Muscle of leg (tissue), 11 donors: Measurements from ENCODE around the gene CYTH4. TPM values are rescaled to one million over a fixed set of nuclear protein-coding genes. Genes with fewer than 3 reads are reported as not detected.
A peak's percentile ranks its signal among the peaks of the same experiment; 100 is the strongest.

Experiments used
- DNase-seq: peaks from one replicate; pipeline ENCODE4 v3.0.0; 2013
- H3K27ac ChIP-seq: one replicate; pipeline ENCODE4 v1.5.1; 2013; ENCODE audit warnings: mild to moderate bottlenecking, low read length, control low read depth
- H3K27me3 ChIP-seq: one replicate; pipeline ENCODE4 v1.6.1; 2013; ENCODE audit warnings: low read length; ENCODE audit not compliant: control insufficient read depth, insufficient read depth
- H3K36me3 ChIP-seq: one replicate; pipeline ENCODE4 v1.6.1; 2013; ENCODE audit warnings: low read length; ENCODE audit not compliant: control insufficient read depth, insufficient read depth
- H3K4me1 ChIP-seq: one replicate; pipeline ENCODE4 v1.6.1; 2013; ENCODE audit warnings: low read length; ENCODE audit not compliant: control insufficient read depth, insufficient read depth
- H3K4me3 ChIP-seq: one replicate; pipeline ENCODE4 v1.5.1; 2013; ENCODE audit warnings: low read length, control low read depth
- H3K9me3 ChIP-seq: replicated peaks from 2 replicates; pipeline ENCODE4 v1.6.1; 2013; ENCODE audit warnings: low read depth, low read length; ENCODE audit not compliant: control insufficient read depth
- WGBS: methylation state at CpG from one replicate; pipeline ENCODE4 v1.1.5; 2013; ENCODE audit warnings: missing lambda C conversion rate; ENCODE audit not compliant: insufficient coverage; 5-methylcytosine and 5-hydroxymethylcytosine counted together
- polyA plus RNA-seq, 8 donors: library from polyadenylated mRNA; unstranded; fragments of 120-200 nt; gene quantifications; one replicate each; pipeline versions ENCODE4 v1.2.1 to v1.2.3, GENCODE V29; 2013; ENCODE audit warnings: inconsistent platforms in 1 of 8, low replicate concordance in 1 of 8; ENCODE audit not compliant: insufficient read length in 8 of 8, insufficient read depth in 1 of 8
- total RNA-seq: library from RNA; stranded (reverse); fragments of 120-200 nt; gene quantifications from one replicate; pipeline ENCODE4 v1.2.4, GENCODE V29; 2013

CYTH4 gene
- total and polyA plus RNA-seq, 9 donors, result 4.6 to 9.6 (median 5.8) TPM

GRCh38 chr22:37260155-37260795 lies 22.0 kb upstream of the CYTH4 start:
- Histone ChIP-seq H3K4me3 (no peak overlapping the region), H3K27ac (no peak overlapping the region), H3K27me3 (peaks cover 69% of the 10 kb centered on the region), H3K4me1 (peaks cover 8% of the 10 kb centered on the region), H3K36me3 (no peaks in the 10 kb centered on the region), H3K9me3 (peaks cover 14% of the 10 kb centered on the region)
- WGBS, result 46% methylated on average over 13 of the region's 15 CpGs
- DNase-seq, result no peak

- Histone ChIP-seq H3K4me1 (peaks cover 8% of the 10 kb centered on the region), H3K36me3 (no peaks in the 10 kb centered on the region), H3K27me3 (peaks cover 67% of the 10 kb centered on the region), H3K9me3 (peaks cover 14% of the 10 kb centered on the region), H3K4me3 (no peak overlapping the region), H3K27ac (no peak overlapping the region)
- 2% methylated on average over 11 of the region's 14 CpGs for WGBS
- DNase-seq, result peak; percentile 57
Observed at GRCh38 chr22:37260901-37261336, 21.4 kb upstream of the CYTH4 start.

- H3K27ac ChIP-seq, result no peak overlapping the region
- H3K9me3 ChIP-seq, result peaks cover 14% of the 10 kb centered on the region
- WGBS, result 67% methylated on average over 1 of the region's 5 CpGs
- DNase-seq, result no peak
- H3K27me3 ChIP-seq, result peaks cover 55% of the 10 kb centered on the region
- H3K36me3 ChIP-seq, result no peaks in the 10 kb centered on the region
- peaks cover 15% of the 10 kb centered on the region for H3K4me1 ChIP-seq
- no peak overlapping the region for H3K4me3 ChIP-seq
Observed at GRCh38 chr22:37262346-37262745, 20.0 kb upstream of the CYTH4 start.

- Histone ChIP-seq H3K27me3 (peaks cover 43% of the 10 kb centered on the region), H3K9me3 (peaks cover 14% of the 10 kb centered on the region), H3K36me3 (no peaks in the 10 kb centered on the region), H3K4me1 (peaks cover 14% of the 10 kb centered on the region), H3K4me3 (no peak overlapping the region), H3K27ac (no peak overlapping the region)
- 81% methylated on average over 7 of the region's 10 CpGs for WGBS
- DNase-seq, result no peak
Observed at GRCh38 chr22:37263966-37264887, 18.1 kb upstream of the CYTH4 start.

GRCh38 chr22:37266581-37267134 lies 15.7 kb upstream of the CYTH4 start:
- no peak overlapping the region for H3K4me3 ChIP-seq
- no peaks in the 10 kb centered on the region for H3K36me3 ChIP-seq
- WGBS, result 56% methylated on average over 18 of the region's 18 CpGs
- DNase-seq, result no peak
- peaks cover 8% of the 10 kb centered on the region for H3K4me1 ChIP-seq
- peaks cover 14% of the 10 kb centered on the region for H3K9me3 ChIP-seq
- no peak overlapping the region for H3K27ac ChIP-seq
- peaks cover 28% of the 10 kb centered on the region for H3K27me3 ChIP-seq

- Histone ChIP-seq H3K4me1 (peaks cover 8% of the 10 kb centered on the region), H3K27me3 (peaks cover 26% of the 10 kb centered on the region), H3K36me3 (no peaks in the 10 kb centered on the region), H3K27ac (peak overlapping the region; percentile 7), H3K9me3 (peaks cover 14% of the 10 kb centered on the region), H3K4me3 (peak overlapping the region; percentile 44)
- 9% methylated on average over 14 of the region's 22 CpGs for WGBS
- peak; percentile 63 for DNase-seq
Observed at GRCh38 chr22:37267135-37267587, 15.1 kb upstream of the CYTH4 start.

- peaks cover 14% of the 10 kb centered on the region for H3K9me3 ChIP-seq
- peaks cover 8% of the 10 kb centered on the region for H3K4me1 ChIP-seq
- H3K27me3 ChIP-seq, result peaks cover 20% of the 10 kb centered on the region
- peak overlapping the region; percentile 55 for H3K27ac ChIP-seq
- H3K36me3 ChIP-seq, result no peaks in the 10 kb centered on the region
- no peak for DNase-seq
- 60% methylated on average over 5 of the region's 11 CpGs for WGBS
- H3K4me3 ChIP-seq, result no peak overlapping the region
Observed at GRCh38 chr22:37267661-37268413, 14.5 kb upstream of the CYTH4 start.

GRCh38 chr22:37269936-37270678 lies 12.2 kb upstream of the CYTH4 start:
- H3K4me1 ChIP-seq, result peaks cover 10% of the 10 kb centered on the region
- no peaks in the 10 kb centered on the region for H3K9me3 ChIP-seq
- peak; percentile 55 for DNase-seq
- 93% methylated on average over 2 of the region's 8 CpGs for WGBS
- no peak overlapping the region for H3K4me3 ChIP-seq
- H3K36me3 ChIP-seq, result no peaks in the 10 kb centered on the region
- H3K27me3 ChIP-seq, result peaks cover 18% of the 10 kb centered on the region
- no peak overlapping the region for H3K27ac ChIP-seq

GRCh38 chr22:37270928-37271650 lies 11.2 kb upstream of the CYTH4 start:
- WGBS, result 79% methylated on average over 4 of the region's 8 CpGs
- H3K9me3 ChIP-seq, result no peaks in the 10 kb centered on the region
- no peaks in the 10 kb centered on the region for H3K36me3 ChIP-seq
- H3K4me3 ChIP-seq, result no peak overlapping the region
- peaks cover 18% of the 10 kb centered on the region for H3K27me3 ChIP-seq
- H3K27ac ChIP-seq, result no peak overlapping the region
- DNase-seq, result peak; percentile 60
- H3K4me1 ChIP-seq, result peaks cover 10% of the 10 kb centered on the region
